Measurements from ENCODE around the gene WDFY4.

The WDFY4 gene

DNA sequence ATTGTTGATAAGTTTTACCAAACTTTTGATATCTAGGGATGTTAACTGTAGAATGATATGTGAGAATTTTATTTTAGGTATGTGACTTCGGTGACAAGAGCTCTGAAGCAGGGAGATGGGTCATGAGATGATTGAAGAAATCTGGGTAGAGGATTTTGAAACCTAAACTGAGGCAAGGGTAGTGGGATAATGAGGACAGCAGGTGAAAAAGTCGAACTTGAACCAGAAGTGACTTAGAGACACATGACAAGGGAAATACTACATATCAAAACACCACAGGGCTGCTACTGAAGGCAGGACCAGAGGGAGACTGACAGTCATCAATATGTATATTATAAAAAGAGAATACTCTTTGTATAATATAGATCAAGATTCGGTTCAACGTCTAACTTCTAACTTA, 113.2 kb downstream of the WDFY4 start:
- FAIRE-seq: no peak

DNA sequence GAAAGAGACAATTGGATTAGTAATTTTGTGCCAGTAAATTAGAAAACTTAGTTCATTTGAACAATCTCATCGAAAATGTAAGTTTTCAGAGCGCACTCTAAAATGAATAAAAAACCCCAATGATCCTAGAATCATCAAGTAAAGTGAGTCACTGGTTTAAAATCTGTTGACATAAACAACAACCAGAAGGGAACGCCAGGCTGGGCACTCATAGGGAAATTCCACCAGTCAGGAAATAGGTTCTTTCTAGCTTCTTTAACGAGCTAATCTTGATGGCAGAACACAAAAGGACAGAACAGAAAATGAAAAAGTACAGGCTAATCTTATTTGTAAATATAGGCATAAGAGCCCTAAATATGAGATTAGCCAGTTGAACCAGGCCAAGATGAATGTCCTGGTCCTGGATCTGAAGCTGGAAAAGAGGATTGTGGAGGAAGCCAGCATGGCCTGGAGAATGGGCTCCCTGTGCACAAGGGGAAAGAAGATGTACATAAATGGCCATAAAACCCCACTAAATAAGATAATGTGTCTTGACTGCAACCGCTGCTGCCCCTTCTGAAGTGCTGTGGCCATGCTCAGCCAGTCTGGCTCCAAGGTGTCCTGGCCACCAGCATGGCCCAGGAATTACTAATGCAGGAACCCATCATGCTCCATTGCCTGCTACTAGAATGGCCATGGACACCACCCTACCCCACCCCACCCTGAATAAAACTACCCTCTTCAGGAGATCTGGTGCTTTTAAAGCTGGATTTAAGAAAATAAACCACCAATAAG, 114.0 kb downstream of the WDFY4 start:
- FAIRE-seq: no peak

- FAIRE-seq: no peak
These were observed 114.8 kb downstream of the WDFY4 start for GRCh38 chr10:48799341-48800006.

DNA sequence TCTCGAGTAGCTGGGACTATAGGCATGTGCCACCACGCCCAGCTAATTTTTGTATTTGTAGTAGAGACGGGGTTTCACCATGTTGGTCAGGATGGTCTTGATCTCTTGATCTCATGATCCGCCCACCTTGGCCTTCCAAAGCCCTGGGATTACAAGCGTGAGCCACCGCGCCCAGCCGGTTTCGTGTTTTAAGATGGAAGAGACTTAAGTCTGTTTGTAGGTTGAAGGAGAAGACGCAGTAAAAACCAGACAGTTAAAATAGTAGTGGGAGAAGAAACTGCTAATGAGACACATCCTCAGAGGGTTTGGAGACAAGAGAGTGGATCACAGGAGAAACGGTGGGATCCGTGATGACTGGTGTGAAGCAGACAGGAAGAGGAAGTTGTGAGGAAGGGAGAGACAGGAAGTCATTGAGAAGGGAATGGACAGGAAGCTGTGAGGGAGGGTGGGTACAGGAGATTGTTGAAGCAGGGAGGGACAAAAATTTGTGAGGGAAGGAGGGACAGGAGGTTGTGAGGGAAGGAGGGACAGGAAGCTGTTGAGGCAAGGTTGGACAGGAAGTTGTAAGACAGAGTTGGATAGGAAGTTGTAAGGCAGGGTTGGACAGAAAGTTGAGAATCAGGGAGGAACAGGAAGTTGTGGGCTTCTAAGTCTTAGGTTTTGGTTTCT, 115.5 kb downstream of the WDFY4 start:
- FAIRE-seq: no peak

GRCh38 chr10:48801001-48801421, 116.3 kb downstream of the WDFY4 start:
- FAIRE-seq: no peak

DNA sequence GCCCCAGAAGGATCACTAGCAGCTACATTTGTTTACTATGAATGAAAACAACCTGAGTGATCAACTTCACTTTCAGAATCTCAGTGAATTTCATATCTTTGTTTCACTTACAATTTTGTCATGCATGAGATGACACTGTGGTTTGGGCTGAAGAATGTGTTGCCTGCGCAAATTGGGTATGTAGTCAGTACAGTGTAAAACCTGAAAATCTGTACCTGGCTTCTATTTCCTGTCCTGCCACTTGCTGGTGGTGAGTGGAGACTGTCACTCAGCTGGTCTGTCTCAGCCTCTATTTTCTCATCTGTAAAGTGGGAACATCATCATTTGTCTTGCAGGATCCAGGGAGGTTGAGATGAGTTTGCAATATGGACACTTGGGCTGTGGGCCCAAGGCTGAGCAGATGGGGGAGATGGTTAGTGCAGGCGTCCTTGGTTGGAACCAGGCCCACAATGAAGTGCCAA, 118.0 kb downstream of the WDFY4 start:
- FAIRE-seq: no peak

DNA sequence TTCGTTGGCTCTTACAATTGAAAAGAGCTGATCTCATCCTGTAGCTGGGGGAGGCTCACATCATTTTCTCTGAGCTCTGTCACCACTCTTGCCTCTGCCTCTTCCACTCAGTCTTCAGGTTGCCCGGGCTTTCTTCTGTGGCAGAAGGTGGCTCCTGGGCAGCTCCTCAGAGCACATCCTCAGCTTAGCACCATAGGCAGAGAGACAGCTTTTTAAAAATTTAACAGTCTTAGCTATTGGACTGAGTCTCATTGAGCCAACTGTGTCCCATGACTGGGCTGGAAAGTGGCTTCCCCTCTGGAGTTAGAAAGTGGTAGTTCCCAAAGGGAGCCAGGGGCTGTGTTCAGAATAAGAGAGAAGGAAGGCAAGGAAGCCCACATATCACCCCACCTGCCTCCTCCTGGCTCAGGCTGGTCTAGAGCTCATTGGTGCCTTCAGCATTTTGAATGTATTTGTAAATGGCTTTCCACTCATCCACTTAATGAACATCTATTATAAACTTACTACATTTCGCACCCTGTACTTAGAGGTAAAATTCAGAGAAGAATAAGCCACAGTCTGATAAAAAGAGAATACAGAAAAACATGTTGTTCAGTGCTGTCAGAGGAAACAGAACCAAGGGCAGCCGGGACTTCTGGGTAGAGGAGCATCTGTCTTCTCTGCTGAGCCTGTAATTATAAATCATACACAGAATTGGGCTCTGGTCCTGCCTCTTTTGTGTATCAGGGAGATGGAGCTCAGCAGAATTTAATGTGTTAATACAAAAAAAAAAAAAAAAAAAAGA, 119.3 kb downstream of the WDFY4 start:
- FAIRE-seq: no peak

DNA sequence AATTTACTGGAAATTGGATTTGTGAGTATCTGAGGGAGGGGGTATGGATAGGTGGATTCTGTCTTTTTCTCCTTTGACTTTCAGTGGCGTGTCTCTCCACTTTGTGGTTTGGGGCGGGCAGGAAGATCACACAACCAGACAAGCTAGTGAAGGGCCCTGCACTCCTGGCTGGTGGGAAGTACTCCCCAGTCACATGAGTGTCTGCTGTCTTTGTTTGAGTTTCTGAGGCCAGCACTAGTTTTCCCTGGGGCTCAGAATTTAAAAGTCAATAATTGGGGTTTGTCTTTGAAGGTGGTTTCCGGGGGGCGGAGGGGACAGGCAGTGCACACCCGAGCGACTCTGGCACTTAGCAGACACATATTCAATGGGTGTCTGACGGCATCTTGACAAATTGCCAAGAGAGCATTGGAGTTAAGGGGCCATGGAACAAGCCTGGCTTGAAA, 120.1 kb downstream of the WDFY4 start:
- no peak for FAIRE-seq

DNA sequence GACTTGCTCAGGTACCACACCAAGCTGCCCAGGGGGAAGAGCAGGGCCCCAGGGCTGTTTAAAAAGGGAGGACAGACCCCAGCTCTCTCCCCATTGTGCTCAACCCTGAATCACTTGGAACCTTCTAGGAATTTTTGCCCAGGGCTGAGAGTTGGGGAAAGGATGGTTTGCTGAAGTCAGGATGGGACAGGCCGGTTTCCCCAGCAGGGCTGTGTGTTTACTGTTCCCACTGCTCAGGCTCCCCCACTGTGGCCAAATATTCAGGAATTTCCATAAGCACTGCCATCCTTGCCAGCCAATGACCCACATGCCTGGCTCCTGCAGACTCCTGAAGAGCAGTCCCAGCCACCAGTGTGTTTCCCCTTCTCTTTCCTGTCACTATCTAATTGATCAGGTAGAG, 120.7 kb downstream of the WDFY4 start:
- FAIRE-seq: no peak

GRCh38 chr10:48805848-48806247, 121.2 kb downstream of the WDFY4 start:
- no peak for FAIRE-seq

DNA sequence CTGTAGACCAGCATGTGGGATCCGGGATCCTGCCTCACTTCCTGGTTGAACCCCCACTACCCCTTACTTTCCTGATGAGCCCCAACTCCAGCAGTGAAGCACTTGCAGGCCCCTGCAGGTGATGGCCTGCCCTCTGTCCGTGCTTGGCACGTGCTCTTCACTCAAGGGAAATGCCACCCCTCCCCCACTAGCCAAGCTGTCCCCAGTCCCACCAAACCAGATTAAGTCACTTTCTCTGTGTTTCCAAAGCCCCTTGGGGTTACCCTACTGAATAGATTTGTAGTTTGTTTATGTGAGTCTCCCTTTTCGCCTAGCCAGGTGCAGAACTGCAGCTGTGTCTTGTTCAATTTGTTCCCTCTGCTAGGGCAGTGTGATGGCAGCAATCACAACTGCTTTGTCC, 121.7 kb downstream of the WDFY4 start:
- no peak for FAIRE-seq

DNA sequence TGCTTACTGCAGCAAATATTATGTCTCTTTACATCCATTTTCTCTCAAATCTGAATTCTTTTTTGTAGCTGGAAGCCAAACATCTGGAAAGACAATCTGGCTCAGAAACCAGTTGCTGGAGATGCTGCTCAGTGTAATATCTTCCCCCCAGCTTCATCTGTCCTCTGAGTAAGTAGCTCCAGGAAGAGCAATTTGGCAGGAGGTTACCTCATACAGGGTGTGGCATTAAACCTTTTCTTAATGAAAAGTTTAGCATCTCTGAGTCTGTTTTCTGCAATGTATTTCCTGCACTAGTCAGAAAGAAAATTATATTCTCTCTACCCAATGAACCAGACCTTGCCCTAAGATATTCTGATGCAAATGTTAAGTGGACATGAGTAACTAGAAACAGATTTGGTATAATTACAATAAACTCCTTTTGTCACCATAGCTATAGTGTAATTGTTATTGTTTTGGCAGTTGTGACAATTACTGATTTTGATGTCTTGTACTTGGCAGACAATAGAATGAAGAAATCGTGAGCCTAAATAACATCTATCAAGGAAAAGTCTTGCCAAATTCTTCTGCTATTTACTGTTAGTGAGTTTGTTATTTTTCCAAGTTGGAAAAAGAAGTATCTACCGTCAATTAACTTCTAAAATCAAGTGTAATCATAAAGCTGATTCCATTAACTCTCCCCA, 123.3 kb downstream of the WDFY4 start:
- FAIRE-seq: no peak

- FAIRE-seq: no peak
These were observed 124.6 kb downstream of the WDFY4 start for GRCh38 chr10:48809261-48809660.

- no peak for FAIRE-seq
These were observed 126.8 kb downstream of the WDFY4 start for GRCh38 chr10:48811461-48811860.

GRCh38 chr10:48811917-48812316, 127.2 kb downstream of the WDFY4 start:
- no peak for FAIRE-seq

DNA sequence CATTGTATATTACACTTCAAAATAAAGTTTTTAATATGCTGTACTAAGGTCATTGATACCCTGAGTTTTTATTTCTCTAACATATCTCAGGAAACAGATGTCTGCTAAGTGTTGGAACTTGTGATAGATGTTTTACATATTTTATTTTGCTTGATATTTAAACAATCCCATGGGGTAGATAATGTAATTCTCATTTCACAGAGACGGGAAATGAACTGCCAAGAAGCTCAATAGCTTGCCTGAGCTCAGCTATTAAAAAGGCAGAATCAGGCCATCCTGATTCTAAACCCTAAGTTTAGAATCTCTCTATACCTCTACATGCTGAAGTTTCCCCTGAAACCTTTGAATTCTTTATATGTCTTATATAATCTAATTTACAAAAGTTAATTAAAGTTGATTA, 128.6 kb downstream of the WDFY4 start:
- no peak for FAIRE-seq

DNA sequence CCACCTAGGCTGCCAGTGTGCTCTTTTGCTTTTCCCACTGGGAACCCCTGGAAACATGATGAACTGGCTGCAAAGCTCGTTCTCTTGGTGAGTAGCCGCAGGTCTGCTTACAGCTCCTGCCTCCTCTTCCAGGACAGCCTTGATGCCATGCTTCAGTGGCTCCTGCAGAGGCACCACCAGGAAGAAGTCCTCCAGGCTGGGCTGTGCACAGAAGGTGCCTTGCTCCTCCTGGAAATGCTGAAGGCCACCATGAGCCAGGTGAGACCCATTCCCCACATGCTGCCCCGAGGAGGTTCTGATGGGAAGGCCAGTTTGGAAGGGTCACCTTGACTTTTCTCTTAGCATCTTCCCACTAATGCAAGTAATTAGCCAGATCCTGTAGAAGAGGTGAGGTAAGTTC, 129.2 kb downstream of the WDFY4 start:
- no peak for FAIRE-seq

GRCh38 chr10:48814933-48815332, 130.3 kb downstream of the WDFY4 start:
- FAIRE-seq: no peak

- FAIRE-seq: no peak
These were observed 132.5 kb downstream of the WDFY4 start for GRCh38 chr10:48817141-48817540.

- FAIRE-seq: no peak
These were observed 133.4 kb downstream of the WDFY4 start for GRCh38 chr10:48818081-48818480.

DNA sequence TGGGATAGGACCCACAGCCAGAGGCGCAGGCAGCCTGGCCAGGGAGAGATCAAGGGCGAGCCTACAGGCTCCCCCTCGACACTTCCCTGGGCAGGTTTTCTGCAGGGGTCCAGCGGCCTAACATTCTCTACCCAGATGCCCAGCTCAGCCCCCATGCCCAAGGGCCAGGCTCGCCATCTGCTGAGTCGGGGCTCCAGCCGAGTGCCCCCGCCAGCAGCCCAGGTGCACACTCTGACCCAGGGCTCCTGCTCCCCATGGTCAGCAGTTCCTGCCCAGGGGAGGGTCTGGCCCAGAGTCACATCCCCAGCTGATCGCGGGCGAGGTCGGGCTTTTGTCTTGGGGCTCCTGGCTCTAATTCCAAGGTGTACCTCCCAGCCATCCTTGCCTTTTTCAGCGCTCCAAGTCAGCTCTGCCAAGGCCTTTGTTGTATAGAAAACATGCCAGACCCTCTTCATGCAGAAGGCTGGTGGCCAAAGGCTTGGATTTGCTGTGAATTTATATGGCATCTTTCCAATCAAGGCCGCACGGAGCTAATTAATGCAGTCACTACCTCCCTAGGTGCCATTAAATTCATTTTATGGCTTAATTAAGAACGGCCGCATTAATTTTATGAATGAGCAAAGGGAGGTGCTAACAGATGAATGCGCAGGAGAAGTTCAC, 134.3 kb downstream of the WDFY4 start:
- no peak for FAIRE-seq

DNA sequence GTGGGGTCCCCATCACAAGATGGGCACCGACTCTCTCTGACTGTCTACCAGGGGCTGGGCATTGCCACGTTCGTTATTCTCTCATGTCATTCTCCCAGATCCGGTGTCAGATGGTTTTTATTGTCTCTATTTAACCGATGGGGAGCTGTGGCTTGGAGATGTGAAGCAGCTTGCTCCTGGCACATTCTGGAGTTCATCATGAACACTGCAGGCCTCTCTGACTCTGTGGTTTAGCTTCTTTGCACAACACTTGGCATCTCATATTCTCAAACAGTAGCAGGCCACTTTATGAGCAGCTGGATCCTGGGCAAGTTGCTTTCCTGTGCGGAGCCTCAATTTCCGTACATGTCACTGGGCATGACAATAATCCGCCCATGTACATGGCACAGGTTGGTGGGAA, 135.1 kb downstream of the WDFY4 start:
- FAIRE-seq: no peak
